Stimulated activated CD4-positive, alpha-beta T cell treated with anti-CD3 and anti-CD28 coated beads, Interleukin-2, amount 100 ng/mL, for 24 hours (primary cell): Measurements from ENCODE around the gene CCDC170.

Source experiments
- DNase-seq, 2 donors: peaks; one replicate each; pipeline ENCODE4 v3.0.0-alpha.2; 2020

Gene CCDC170

DNA sequence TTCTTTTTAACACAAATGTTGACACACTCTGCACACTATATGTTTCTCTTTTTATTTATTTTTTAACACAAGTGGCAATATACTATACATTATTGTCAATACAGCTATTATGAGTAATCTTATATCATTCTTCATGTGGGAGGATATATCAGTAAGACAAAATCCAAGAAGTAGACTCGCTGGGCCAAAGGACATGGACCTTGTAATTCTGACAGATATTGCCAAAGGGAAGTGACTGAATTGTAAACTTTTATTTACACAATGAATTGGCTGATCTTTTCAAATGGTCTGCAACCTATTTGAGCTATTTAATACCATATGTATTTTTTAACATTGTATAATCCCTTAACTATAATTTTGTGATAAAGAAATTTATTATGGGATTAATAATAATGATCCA lies 56.0 kb downstream of the CCDC170 start:
- no peak for DNase-seq

DNA sequence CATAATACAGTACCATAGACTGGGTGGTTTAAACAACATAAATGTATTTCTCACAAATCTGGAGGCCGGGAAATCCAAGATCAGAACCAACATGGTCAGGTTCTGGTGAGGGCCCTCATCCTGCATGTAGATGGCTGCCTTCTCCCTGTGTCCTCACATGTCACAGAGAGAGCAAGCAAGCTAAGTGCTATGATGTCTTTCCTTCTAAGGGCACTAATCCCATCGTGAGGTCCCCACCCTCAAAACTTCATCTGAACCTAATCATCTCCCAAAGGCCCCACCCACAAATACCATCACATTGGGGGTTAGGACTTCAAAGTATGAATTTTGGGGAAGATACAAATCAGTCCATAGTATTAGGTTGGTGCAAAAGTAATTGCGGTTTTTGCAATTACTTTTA lies 56.8 kb downstream of the CCDC170 start:
- no peak for DNase-seq

DNA sequence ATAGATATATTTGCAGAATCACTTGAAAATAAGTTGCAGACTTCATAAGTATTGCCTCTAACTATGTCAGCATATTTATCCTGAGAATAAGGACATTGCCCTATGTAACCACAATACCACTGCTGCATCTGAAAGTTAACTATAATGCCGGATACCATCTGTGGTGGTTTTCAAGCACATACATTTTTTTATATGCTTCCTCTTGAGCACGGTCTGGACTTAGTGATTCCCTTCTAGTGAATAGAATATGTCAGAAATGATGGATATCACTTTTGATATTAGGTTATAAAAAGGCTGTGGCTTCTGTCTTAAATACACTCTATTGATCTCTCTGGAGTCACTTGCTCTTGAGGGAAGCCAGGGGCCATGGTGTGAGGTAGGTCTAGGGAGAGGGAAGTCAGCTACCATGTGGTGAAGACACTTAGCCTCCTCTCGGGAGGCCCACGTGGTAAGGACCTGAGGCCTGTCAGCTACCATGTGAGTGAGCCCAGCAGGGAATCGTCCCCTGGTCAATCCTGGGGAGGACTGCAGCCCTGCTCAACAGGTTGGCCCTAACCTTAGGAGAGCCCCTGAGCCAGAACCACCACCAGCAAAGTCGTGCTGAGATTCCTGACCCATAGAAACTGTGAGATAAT lies 57.5 kb downstream of the CCDC170 start:
- no peak for DNase-seq

DNA sequence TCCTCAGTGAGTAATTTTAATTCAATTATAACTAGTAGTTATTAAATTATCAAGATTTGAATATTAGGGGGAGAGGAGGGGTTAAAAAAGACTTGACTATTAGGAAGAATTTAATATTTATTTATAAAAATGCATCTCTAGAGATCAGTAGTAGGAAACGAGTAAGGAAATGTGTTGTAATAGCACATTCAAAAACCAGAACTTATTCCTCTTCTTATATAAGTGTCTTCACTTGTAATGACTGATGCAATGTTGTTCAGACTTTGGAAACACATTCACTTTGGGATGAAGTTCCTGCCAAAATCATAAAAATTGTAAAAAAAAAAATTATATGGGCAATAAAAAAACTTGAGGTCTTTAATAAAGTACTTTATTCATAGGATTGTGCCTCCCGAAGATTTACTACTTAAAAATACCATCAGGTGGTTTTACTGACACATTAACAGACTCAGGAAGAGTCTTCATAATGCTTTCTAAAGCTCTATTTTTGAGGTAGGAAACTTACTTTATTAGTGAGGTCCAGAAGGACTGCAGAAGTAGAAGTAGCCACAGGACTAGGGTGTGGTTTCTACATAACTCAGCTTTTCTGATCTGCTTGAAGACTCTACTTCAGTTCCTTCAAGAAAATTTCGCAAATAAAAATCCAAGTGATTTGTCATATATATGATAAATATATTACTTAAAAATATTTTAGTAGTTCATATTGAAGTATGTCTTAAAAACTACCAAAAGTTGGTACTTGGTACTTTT lies 59.8 kb downstream of the CCDC170 start:
- no peak for DNase-seq

DNA sequence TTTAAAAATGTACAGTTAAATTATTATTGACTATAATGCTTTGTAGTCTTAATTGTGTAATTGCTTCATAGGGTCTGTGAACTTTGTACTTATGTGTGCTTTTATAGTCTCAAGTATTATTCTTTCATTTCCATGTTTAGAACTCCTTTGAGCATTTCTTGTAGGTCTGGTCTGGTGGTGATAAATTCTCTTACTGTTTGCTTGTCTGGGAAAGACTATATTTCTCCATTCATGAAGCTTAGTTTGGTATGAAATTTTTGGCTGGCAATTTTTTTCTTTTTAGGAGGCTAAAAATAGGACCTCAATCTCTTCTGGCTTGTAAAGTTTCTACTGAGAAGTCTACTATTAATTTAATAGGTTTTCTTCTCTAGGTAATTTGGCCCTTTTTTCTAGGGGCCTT lies 67.4 kb downstream of the CCDC170 start:
- no peak for DNase-seq

DNA sequence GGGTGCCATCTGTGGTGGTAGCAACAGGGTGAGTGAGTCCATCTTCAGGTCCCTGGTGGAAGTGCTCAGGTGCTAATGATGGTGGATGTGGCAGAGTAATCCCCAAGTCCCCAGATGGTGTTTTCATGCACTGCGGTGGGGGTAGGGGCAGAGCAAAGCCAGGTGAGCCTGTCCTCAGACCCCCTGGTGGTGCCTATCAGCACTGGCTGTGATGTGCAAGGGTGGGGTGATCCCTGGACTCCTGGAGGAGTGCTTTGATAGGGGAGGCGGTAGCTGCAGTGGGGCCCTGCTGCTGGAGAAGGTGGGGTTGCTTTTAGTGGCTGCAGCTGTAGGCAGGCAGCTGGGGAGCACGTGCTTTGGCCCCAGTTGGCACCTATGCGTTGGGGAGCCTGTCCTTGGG lies 70.8 kb downstream of the CCDC170 start:
- DNase-seq, result no peak

DNA sequence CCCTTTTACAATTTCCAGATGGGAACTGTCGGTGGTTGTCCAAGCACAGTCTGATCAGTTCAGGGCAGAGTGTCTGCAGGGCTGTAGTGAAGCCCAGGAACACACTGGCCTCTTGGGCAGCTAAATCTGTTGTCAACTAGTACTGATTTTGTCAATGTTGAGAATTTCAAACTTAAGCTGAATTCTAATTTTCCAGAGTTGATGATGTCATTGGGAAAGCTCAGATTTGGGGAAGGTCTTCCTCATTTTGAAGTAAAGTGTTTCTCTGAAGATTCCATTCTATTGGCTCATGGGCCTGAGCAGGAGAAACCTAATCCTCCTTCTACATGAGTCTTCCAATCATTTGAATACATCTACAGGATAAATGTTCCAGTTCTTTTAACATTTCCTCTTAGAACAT lies 72.1 kb downstream of the CCDC170 start:
- DNase-seq, result no peak

DNA sequence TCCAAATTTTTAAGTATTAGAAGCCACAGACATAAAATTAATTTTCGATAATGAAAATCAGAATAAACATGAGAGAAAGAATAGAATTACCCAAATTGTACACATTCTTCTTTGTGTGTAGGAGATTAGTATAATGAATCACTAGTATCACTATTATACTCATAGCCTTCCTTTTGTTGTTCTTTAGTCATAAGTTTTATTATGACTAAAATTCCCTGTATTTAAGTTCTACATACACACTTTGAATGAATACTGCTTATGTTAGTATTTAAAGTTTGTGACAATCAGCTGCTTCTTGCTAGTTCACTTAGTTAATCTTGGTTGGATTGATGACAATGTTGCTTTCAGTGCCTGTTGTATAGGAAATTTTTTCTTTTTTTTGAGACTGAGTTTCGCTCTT lies 72.7 kb downstream of the CCDC170 start:
- DNase-seq, result no peak

DNA sequence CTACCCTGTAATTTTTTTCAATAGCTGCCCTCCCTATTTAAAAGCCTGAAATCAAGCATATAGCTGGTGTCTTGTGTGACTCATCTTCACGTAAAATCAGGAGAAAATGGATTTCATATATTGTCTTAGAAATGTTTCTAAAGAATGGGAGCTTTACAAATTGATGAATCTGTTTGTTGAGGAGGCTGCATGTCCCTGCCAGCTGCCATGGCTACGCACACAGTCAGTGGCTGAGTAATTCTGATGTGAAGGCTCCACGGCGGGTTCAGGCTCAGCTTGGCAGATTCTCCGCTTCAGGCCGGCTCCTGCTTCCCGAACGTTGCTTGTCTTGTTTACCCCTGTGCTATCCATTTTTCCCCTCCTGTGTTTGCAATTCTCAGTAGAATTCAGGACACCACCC lies 82.8 kb downstream of the CCDC170 start:
- DNase-seq, result no peak

DNA sequence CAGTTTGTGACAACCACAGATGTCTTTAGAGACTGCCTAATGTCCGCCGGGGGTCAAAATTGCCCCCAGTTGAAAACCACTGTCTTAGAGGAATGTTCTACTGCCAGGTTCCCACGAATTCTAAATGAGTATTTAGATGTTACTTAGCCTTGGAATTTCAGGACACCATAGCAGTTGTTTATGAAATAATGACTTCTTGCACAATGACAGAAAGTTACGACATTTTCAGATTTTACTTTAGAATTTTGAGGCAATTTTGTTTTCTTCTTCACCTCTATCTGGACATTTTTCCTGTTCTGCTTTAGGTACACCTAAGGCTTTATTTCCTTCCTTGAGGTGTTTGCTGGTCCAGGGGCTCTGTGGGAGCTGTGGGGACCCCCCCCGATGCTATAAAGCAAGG lies 83.4 kb downstream of the CCDC170 start:
- no peak for DNase-seq

DNA sequence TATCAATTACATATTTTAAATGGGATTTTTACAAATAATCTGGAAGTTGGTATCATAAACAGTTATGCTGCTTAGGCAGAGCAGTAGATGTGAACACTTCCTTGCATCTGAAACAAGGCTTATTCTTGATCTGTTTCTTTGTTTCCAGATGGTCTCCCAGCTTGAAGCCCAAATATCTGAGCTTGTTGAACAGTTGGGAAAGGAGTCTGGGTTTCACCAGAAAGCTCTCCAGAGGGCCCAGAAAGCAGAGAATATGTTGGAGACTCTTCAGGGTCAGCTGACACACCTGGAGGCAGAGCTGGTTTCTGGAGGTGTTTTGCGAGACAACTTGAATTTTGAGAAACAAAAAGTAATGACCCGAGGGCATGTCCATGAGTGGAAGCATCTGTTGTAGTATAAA lies 91.9 kb downstream of the CCDC170 start:
- no peak for DNase-seq

DNA sequence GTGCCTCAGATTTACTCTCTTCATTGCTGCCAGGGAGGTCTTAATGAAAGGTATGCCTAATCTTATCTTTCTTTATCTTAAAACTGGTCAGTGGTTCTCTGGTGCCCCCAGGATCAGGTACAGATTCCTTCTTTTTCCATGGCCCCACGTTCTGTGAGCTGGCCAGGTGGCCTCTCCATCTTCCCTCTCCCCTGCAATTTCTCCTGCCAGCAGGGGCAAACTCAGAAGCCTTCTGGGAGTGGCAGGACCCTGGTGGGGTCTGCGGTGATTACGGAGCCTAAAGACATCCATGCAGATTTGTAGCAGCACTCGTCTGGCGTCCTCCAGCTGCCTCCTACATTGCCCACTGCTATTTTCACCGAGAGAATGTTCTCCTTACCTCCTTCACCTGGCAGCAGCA lies 95.8 kb downstream of the CCDC170 start:
- no peak for DNase-seq

DNA sequence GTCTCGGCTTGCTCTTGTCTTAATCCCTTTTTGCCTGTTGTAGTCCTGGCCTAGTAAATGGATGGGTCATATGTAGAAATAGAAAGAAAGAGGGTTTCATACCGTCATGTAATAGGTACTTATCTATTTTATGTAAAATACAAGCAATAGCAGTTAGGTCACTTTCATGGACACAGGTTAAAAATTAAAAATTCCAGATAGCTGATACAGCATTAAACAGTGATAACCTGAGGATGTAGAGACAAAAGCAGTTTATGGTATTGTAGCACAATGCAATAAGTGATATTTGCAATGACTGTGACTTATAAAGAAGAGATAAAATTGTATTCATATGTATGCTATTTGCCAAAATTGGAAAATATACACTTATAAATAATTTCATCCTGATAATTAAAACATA lies 96.9 kb downstream of the CCDC170 start:
- DNase-seq, result no peak

DNA sequence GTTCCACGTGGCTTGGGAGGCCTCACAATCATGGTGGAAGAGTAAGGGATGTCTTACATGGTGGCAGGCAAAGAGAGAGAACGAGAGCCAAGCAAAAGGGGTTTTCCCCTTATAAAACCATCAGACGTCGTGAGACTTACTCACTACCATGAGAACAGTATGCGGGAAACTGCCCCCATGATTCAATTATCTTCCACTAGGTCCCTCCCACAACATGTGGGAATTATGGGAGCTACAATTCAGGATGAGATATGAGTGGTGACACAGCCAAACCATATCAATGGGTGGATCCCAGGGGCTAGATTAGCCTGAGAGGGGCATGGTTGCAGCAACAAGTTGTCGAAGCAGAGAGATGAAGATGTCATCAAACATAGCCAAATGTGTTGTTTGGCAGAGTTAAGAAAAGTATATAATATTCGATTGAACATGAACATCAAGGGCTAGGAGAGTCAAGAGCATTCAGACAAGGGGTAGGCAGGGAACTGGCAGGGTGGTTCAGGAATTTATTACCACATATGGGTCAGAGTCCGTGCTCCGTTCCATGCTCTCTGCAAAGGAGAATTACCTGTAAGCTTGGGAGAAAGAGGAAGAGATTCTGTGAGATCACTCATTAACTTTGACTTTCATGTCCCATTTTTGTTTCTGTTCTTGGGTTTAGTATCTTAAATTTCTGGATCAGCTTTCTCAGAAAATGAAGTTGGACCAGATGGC lies 98.8 kb downstream of the CCDC170 start:
- DNase-seq, result no peak

DNA sequence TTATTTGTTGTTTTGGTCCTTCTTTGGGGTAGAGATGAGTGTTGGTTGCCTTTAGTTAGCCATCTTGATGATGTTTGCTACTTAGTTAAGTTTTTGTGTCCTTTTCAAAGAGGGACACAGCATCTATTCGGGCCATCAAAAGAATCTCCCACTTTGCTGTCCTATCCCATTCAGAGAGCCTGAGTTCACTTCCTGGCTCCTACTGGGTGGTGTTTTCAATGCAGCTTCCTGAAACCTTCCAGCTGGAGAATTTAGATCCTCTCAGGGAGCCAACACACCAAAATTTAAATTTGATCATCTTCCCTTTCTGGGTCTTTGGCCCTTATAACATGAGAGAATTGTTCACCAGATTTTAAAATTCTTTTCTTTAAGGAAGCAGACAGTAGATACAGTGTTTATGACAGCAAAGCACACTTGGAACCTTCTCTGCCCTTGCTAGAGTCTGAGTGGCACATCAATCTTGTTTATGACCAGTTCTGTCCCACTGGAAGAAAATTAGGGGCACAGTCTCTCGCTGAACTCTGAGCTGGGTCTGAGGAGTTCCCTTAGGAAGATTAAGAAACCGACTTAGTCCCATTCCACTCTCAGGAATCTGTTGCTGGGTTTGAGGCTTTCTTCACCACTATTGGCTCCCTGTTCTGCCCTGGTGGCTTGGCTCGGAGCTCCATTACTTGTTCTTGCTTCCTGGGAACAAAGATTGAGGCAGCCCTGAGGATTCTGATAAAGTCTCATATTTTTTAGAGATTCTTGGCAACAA lies 115.5 kb downstream of the CCDC170 start:
- DNase-seq, result no peak

DNA sequence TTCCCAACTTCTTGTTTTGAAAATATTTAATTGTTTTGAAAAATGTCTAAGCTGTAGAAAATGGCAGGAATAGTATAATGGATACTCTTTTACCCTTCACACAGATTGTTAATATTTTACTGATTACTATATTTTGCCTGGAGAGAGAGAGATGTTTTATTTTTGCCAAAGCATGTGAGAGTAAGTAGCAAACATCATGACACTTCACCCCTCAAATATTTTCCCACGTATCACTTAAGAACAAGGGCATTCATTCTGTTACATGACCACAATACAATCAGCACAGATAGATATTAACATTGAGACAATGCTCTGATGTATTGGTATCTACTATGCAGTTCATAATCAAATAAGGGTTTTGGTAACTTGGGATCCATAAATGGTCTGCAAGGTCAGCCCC lies 116.5 kb downstream of the CCDC170 start:
- DNase-seq, result no peak

DNA sequence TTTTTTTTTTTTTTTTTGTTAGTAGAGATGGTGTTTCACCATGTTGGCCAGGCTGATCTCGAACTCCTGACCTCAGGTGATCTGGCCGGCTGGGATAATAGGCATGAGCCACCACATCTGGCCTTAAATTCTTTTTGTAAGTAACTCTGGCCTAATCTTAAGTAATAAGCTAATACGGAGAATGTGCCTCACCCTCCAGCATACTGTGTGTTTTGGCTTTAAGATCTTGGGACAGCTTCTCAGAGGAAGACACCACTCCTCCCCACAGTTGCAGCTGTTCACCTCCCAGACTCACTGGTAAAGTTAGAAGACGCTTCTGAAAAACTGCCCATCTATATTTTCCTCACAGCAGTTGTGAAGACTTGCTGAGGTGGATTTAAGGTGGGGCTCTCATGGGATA lies 120.8 kb downstream of the CCDC170 start:
- no peak for DNase-seq

DNA sequence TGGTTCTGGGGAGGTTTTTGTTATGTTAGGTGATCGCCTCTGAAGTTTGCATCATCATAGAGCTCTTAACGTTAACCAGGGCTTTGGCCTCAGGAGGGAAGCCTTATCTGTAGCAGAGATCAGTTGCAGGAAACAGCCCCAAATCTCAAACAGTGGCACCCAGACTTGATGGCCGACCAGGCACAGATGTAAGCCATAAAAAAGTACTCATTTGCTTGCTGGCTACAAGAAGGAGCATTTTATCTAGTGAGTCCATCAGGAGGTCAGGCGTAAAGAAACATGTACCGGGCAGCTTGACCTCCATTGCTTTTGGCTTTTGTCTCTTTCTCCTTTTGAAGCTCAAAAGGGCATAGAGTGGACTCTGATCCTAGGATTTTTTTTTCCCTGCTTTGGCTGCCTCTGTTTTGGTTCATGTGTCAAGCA lies 122.3 kb downstream of the CCDC170 start:
- no peak for DNase-seq

DNA sequence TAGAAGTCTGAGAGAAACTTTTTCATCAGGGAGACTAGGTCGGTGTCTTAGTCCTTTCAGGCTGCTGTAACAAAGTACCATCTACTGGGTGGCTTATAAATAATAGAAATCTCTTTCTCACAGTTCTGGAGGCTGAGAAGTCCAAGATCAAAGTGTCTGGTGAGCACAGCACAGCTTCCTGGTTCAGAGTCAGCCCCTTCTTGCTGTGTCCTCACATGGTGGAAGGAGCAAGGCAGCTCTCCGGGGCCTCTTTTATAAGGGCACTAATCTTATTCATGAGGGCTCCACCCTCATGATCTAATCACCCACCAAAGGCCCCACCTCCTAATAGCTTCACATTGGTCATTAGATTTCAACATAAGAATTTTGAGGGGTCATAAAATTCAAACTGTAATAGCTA lies 122.8 kb downstream of the CCDC170 start:
- no peak for DNase-seq

DNA sequence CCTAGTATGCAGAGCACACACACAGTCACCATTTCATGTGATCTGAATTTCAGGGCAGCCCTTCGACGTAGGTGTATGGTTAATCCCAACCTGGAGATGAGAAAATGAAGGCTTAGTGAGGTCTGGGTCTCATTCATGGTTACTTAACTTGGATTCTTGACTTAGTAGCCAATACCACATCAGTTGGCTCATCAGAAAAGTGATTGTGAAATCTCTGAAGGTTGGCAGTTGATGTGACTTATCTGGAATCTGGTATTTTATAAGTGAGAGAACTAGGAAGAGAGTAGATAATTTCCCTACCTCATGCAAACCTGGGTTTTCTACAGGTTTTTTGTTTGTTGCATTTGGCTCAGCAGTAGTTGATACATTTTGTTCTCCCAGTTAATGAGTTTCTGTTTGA lies 123.7 kb downstream of the CCDC170 start:
- no peak for DNase-seq

DNA sequence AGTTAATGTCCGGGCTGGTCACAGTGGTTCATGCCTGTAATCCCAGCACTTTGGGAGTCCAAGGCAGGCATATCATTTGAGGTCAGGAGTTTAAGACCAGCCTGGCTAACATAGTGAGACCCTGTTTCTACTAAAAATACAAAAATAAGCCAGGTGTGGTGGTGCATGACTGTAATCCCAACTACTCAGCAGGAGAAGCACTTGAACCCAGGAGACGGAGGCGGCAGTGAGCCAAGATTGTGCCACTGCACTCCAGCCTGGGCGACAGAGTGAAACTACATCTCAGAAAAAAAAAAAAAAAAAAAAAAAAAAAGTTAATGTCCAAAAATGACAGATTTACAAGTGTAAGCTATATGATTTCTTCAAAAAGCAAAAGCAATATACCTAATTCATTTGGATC lies 124.9 kb downstream of the CCDC170 start:
- DNase-seq, result no peak

DNA sequence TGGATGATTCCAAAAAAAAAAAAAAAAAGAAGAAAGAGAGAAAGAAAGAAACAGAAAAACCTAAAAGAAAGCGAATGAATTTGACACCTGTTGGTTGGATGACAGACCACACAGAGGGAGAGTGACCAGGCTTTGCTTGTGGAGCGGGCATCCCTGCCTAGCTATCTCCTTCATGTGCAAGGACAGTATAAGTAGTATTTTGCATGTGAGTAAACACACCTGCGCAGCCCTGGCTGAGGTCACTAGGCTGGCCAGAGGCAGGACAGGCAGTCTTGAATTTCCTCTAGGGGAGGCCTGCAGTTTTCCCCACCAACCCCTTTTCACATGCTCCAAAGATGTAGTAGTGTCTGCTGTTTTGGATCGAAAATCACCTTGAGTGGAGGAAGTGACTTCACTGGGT lies 126.4 kb downstream of the CCDC170 start:
- DNase-seq, result no peak

DNA sequence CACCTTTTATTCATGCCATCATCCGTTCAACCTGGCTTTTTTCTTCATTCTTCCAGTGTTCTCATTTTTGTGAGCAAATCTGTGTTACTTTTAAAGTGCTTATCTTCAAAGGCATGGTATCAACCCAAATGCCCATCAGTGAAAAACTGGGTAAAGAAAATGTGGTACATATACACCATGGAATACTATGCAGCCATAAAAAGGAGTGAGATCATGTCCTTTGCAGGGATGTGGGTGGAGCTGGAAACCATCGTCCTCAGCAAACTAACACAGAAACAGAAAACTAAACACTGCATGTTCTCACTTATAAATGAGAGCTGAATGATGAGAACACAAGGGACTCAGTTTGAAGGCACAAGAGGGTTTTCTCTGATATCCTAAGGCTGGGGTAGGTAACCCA lies 130.3 kb downstream of the CCDC170 start:
- no peak for DNase-seq

DNA sequence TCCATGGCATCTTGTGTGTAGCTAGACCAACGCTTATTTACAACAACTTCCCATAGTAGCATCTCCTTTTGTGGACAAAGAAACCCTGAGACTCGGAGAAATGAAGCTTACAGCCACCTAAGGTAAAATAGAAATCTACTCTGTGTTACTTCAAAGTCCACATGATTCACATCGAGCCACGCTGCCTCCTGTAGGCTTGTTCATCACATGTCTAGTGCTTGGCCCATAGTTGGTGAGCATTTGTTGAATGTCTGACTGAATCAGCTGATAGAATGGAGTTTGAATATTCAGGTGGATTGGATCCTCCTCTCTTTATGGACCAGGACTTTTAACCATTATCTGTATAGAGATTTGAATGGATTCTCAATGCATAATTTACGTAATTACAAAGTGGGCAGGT lies 130.7 kb downstream of the CCDC170 start:
- no peak for DNase-seq
